Fibroblast of lung (primary cell): ENCODE results near the gene CCDC6. TPM values are rescaled to one million over a fixed set of nuclear protein-coding genes. Genes with fewer than 3 reads are reported as not detected.

Experiments
- DNase-seq, 2 donors: peaks; one replicate each; pipeline versions ENCODE4 v3.0.0 to v3.0.0-alpha.2; 2010; ENCODE audit warnings: low read depth in 2 of 2
- H2AFZ ChIP-seq: 2 replicates; pipeline ENCODE4 v1.5.1; 2012; ENCODE audit warnings: low read length, control low read depth, inconsistent platforms
- H3K27ac ChIP-seq: 2 replicates; pipeline ENCODE4 v1.5.1; 2011; ENCODE audit warnings: low read length, control low read depth; ENCODE audit not compliant: insufficient read depth
- H3K27me3 ChIP-seq: 2 replicates; pipeline ENCODE4 v1.5.1; 2011; ENCODE audit warnings: mild to moderate bottlenecking, low read length; ENCODE audit not compliant: control insufficient read depth, insufficient read depth
- H3K36me3 ChIP-seq: 2 replicates; pipeline ENCODE4 v1.5.1; 2011; ENCODE audit warnings: low read length; ENCODE audit not compliant: control insufficient read depth, insufficient read depth
- H3K4me1 ChIP-seq: 2 replicates; pipeline ENCODE4 v1.5.1; 2011; ENCODE audit warnings: low read length; ENCODE audit not compliant: control insufficient read depth, insufficient read depth; ENCODE audit errors: extremely low read depth
- H3K4me2 ChIP-seq: 2 replicates; pipeline ENCODE4 v1.5.1; 2011; ENCODE audit warnings: low read length, control low read depth; ENCODE audit not compliant: insufficient read depth; ENCODE audit errors: extremely low read depth
- H3K4me3 ChIP-seq, 4 experiments: fragments of 200-600 bp in 1 of 4; sonication (generic) in 1 of 4; replicated peaks in 1 of 4; 2 replicates each; pipeline ENCODE4 v1.5.1; 2011 to 2016; ENCODE audit warnings: low read length in 4 of 4, low read depth in 3 of 4, mild to moderate bottlenecking in 3 of 4, control low read depth in 2 of 4, inconsistent platforms in 1 of 4, mixed read lengths in 1 of 4; ENCODE audit not compliant: insufficient read depth in 1 of 4; ENCODE audit errors: control extremely low read depth in 1 of 4
- H3K79me2 ChIP-seq: 2 replicates; pipeline ENCODE4 v1.5.1; 2012; ENCODE audit warnings: mild to moderate bottlenecking, low read length, inconsistent platforms; ENCODE audit not compliant: control insufficient read depth, insufficient read depth
- H3K9ac ChIP-seq: 2 replicates; pipeline ENCODE4 v1.5.1; 2011; ENCODE audit warnings: mild to moderate bottlenecking, low read length, control low read depth; ENCODE audit not compliant: insufficient read depth
- H3K9me3 ChIP-seq: 2 replicates; pipeline ENCODE4 v1.5.1; 2012; ENCODE audit warnings: low read depth, low read length; ENCODE audit not compliant: control insufficient read depth, insufficient read depth
- H4K20me1 ChIP-seq: 2 replicates; pipeline ENCODE4 v1.5.1; 2011; ENCODE audit warnings: low read length; ENCODE audit not compliant: control insufficient read depth, insufficient read depth; ENCODE audit errors: extremely low read depth
- CTCF ChIP-seq, 2 donors: IDR thresholded peaks in 1 of 2; conservative IDR thresholded peaks in 1 of 2; 1 replicate in 1 of 2; 2 replicates in 1 of 2; pipeline ENCODE4 v1.5.1; 2011 to 2012; ENCODE audit warnings: low read length in 2 of 2, control low read depth in 1 of 2, inconsistent platforms in 1 of 2, low read depth in 1 of 2, mild to moderate bottlenecking in 1 of 2
- EZH2 ChIP-seq: IDR thresholded peaks from 2 replicates; pipeline ENCODE4 v1.5.1; 2012; ENCODE audit warnings: low read length, control low read depth, mild to moderate bottlenecking; ENCODE audit errors: missing control alignments
- polyA plus RNA-seq, 2 donors: library from polyadenylated mRNA; depleted of rRNA in 1 of 2; stranded (reverse) in 1 of 2; unstranded in 1 of 2; fragments of >200 nt; gene quantifications; 2 replicates each; pipeline ENCODE4 v1.2.1, GENCODE V29; 2011 to 2012; ENCODE audit warnings: missing spikeins in 1 of 2
- total RNA-seq: library from RNA; depleted of rRNA; stranded (reverse); fragments of >200 nt; gene quantifications from 2 replicates; pipeline ENCODE4 v1.2.1, GENCODE V29; 2014

CCDC6 gene
- total and polyA plus RNA-seq, 2 donors (not counting 1 experiment from before 2014, with no cell fraction given): 35.5 to 51.2 TPM

- no peak for DNase-seq
- H3K4me2 ChIP-seq: no peak overlapping the region
These were observed 14.4 kb downstream of the CCDC6 start for GRCh38 chr10:59891936-59892335.

GRCh38 chr10:59891349-59891748 is 15.0 kb downstream of the CCDC6 start:
- peaks cover 31% of the 10 kb centered on the region for H3K79me2 ChIP-seq
- H2AFZ ChIP-seq: no peak overlapping the region
- no peaks in the 10 kb centered on the region for H3K27me3 ChIP-seq
- H3K4me1 ChIP-seq: peaks cover 7% of the 10 kb centered on the region
- no peaks in the 10 kb centered on the region for H3K36me3 ChIP-seq
- H3K9me3 ChIP-seq: no peaks in the 10 kb centered on the region
- no peak for DNase-seq
- TF ChIP-seq EZH2 (no peak), CTCF (conservative IDR thresholded peaks at IDR 0.05 in 1 of 2, IDR thresholded peaks at IDR 0.05 in 1 of 2; ENCODE audit: low read depth in 1 of 2, low read length in 2 of 2) (no peak)
- H3K9ac ChIP-seq: no peak overlapping the region
- H3K4me2 ChIP-seq: no peak overlapping the region
- H4K20me1 ChIP-seq: peaks cover 4% of the 10 kb centered on the region
- no peak overlapping the region for H3K27ac ChIP-seq
- H3K4me3 ChIP-seq: no peak overlapping the region

More at GRCh38 chr10:59891936-59892335, 14.4 kb downstream of the CCDC6 start:
- peaks cover 7% of the 10 kb centered on the region for H3K4me1 ChIP-seq
- H4K20me1 ChIP-seq: peaks cover 4% of the 10 kb centered on the region
- H3K27ac ChIP-seq: no peak overlapping the region
- no peaks in the 10 kb centered on the region for H3K36me3 ChIP-seq
- H3K79me2 ChIP-seq: peaks cover 27% of the 10 kb centered on the region
- TF ChIP-seq EZH2 (no peak), CTCF (conservative IDR thresholded peaks at IDR 0.05 in 1 of 2, IDR thresholded peaks at IDR 0.05 in 1 of 2; ENCODE audit: low read depth in 1 of 2, low read length in 2 of 2) (no peak)
- no peak overlapping the region for H3K9ac ChIP-seq
- no peaks in the 10 kb centered on the region for H3K27me3 ChIP-seq
- H3K4me3 ChIP-seq: no peak overlapping the region
- no peaks in the 10 kb centered on the region for H3K9me3 ChIP-seq
- no peak overlapping the region for H2AFZ ChIP-seq

GRCh38 chr10:59888781-59889435 is 17.4 kb downstream of the CCDC6 start:
- Histone ChIP-seq H3K36me3 (no peaks in the 10 kb centered on the region), H3K27me3 (no peaks in the 10 kb centered on the region), H3K4me2 (no peak overlapping the region), H3K9me3 (no peaks in the 10 kb centered on the region), H2AFZ (no peak overlapping the region), H3K4me3 (no peak overlapping the region), H3K27ac (no peak overlapping the region), H3K79me2 (peaks cover 31% of the 10 kb centered on the region), H4K20me1 (peaks cover 4% of the 10 kb centered on the region), H3K4me1 (no peaks in the 10 kb centered on the region), H3K9ac (no peak overlapping the region)
- TF ChIP-seq CTCF (conservative IDR thresholded peaks at IDR 0.05 in 1 of 2, IDR thresholded peaks at IDR 0.05 in 1 of 2; ENCODE audit: low read depth in 1 of 2, low read length in 2 of 2) (no peak), EZH2 (no peak)
- DNase-seq: no peak
